ENCODE results near the gene DIP2C.

DNA sequence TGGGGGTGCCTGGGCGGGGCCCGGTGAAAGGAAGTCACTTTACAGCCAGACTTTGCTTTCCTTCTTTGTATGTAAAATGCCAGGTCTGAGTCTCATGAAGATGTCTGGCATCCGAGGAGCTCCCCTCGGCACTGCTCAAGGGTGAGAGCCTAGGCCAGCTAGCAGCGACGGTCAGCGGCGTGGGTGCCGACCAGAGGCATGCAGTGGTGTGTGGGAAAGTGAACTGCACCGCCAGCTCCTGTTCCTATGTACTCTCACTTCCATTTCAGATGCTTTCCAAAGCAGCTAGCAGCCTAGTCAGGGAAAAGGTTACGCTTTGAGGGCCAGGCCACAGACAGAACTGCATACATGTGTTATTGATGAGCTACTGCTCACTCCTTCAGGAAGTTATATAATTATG is 381.4 kb downstream of the DIP2C start:
- TF ChIP-seq, protein P1, sequence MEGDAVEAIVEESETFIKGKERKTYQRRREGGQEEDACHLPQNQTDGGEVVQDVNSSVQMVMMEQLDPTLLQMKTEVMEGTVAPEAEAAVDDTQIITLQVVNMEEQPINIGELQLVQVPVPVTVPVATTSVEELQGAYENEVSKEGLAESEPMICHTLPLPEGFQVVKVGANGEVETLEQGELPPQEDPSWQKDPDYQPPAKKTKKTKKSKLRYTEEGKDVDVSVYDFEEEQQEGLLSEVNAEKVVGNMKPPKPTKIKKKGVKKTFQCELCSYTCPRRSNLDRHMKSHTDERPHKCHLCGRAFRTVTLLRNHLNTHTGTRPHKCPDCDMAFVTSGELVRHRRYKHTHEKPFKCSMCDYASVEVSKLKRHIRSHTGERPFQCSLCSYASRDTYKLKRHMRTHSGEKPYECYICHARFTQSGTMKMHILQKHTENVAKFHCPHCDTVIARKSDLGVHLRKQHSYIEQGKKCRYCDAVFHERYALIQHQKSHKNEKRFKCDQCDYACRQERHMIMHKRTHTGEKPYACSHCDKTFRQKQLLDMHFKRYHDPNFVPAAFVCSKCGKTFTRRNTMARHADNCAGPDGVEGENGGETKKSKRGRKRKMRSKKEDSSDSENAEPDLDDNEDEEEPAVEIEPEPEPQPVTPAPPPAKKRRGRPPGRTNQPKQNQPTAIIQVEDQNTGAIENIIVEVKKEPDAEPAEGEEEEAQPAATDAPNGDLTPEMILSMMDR (conservative IDR thresholded peaks at IDR 0.05; ENCODE audit: low read length) = no peak
- TF ChIP-seq EZH2phosphoT487 (IDR thresholded peaks at IDR 0.05; ENCODE audit: borderline replicate concordance) = no peak

All from Loucy (cell line).